Measurements from ENCODE around the gene MUC6.

- TF ChIP-seq POLR2A (IDR thresholded peaks at IDR 0.05; ENCODE audit: low read depth), result no peak
- no peak for TF ChIP-seq CTCF (IDR thresholded peaks at IDR 0.05)
- no peak for TF ChIP-seq POLR2AphosphoS5 (IDR thresholded peaks at IDR 0.05)
- no peak for TF ChIP-seq EP300 (IDR thresholded peaks at IDR 0.05)
These were observed 47.4 kb upstream of the MUC6 start for GRCh38 chr11:1083621-1084551.
